Prostate gland (tissue), 2 donors: Measurements from ENCODE around the gene PECR.

ENCODE experiments used
- CTCF ChIP-seq, 4 experiments: fragments of 200-600 bp in 2 of 4; fragments of 450-650 bp in 2 of 4; sonication (generic) in 2 of 4; IDR thresholded peaks; 1 replicate in 3 of 4; 2 replicates in 1 of 4; pipeline ENCODE4 v1.5.1; 2016 to 2019; ENCODE audit warnings: antibody characterized with exemption in 4 of 4, mild to moderate bottlenecking in 2 of 4, moderate library complexity in 2 of 4
- POLR2A ChIP-seq: fragments of 450-650 bp; IDR thresholded peaks from one replicate; pipeline ENCODE4 v1.6.1; 2016; ENCODE audit warnings: antibody characterized with exemption, mild to moderate bottlenecking
- POLR2AphosphoS5 ChIP-seq: sonication (generic); formaldehyde crosslinking; IDR thresholded peaks from one replicate; pipeline ENCODE4 v1.6.1; 2017; ENCODE audit warnings: antibody characterized with exemption

GRCh38 chr2:216015722-216016464, 65.7 kb downstream of the PECR start:
- TF ChIP-seq POLR2A, result no peak
- no peak for TF ChIP-seq CTCF (IDR thresholded peaks at IDR 0.05)
- TF ChIP-seq POLR2AphosphoS5, result no peak
